ENCODE measurements around the gene TMEM62. TPM values are rescaled to one million over a fixed set of nuclear protein-coding genes. Genes with fewer than 3 reads are reported as not detected.
"Not testable (repeated sequence)": the region's sequence is repeated elsewhere in the genome, so short reads cannot be mapped to it uniquely, and the experiment has no call there.

The TMEM62 gene
- polyA plus RNA-seq, 1 donor from 2014 or later: 18.0 TPM

- Mint-ChIP-seq H3K4me3 (no peak overlapping the region), H3K9me3 (peaks cover 0 to 7% (median 2%) of the 10 kb centered on the region in 3 donors), H3K27me3 (peaks cover 6% of the 10 kb centered on the region), H3K4me1 (no peaks in the 10 kb centered on the region), H3K36me3 (peaks cover 2% of the 10 kb centered on the region), H3K27ac (no peak overlapping the region)
These were observed 82.6 kb downstream of the TMEM62 start for GRCh38 chr15:43215961-43216360.

- Mint-ChIP-seq H3K27ac (no peak overlapping the region), H3K36me3 (peaks cover 2% of the 10 kb centered on the region), H3K9me3 (peaks cover 0 to 7% (median 2%) of the 10 kb centered on the region in 3 donors), H3K27me3 (peaks cover 6% of the 10 kb centered on the region), H3K4me3 (no peak overlapping the region), H3K4me1 (no peaks in the 10 kb centered on the region)
These were observed 85.7 kb downstream of the TMEM62 start for GRCh38 chr15:43218908-43219706.

GRCh38 chr15:43219929-43220928 lies 86.8 kb downstream of the TMEM62 start:
- Mint-ChIP-seq H3K36me3 (peaks cover 2% of the 10 kb centered on the region), H3K4me1 (no peaks in the 10 kb centered on the region), H3K9me3 (peaks cover 0 to 7% (median 2%) of the 10 kb centered on the region in 3 donors), H3K27me3 (peaks cover 6% of the 10 kb centered on the region), H3K27ac (no peak overlapping the region), H3K4me3 (no peak overlapping the region)

GRCh38 chr15:43220991-43221403 lies 87.6 kb downstream of the TMEM62 start, which contains the start of gene EPB42:
Gene EPB42 (minus strand): TSS chr15:43221018. CDS start chr15:43220825, 193 bp downstream.
- peaks cover 1 to 6% (median 5%) of the 10 kb centered on the region in 3 donors for H3K4me1 Mint-ChIP-seq
- H3K27ac Mint-ChIP-seq: no peak within 1 kb of the TSS
- peaks cover 2% of the 10 kb centered on the region for H3K36me3 Mint-ChIP-seq
- H3K27me3 Mint-ChIP-seq: peaks cover 9% of the 10 kb centered on the region
- H3K9me3 Mint-ChIP-seq: peaks cover 0 to 7% (median 2%) of the 10 kb centered on the region in 3 donors
- H3K4me3 Mint-ChIP-seq: no peak within 1 kb of the TSS

- Mint-ChIP-seq H3K4me3 (no peak overlapping the region), H3K4me1 (peaks cover 1 to 7% (median 5%) of the 10 kb centered on the region in 3 donors), H3K27me3 (peaks cover 8% of the 10 kb centered on the region), H3K36me3 (peaks cover 2% of the 10 kb centered on the region), H3K27ac (no peak overlapping the region), H3K9me3 (peaks cover 0 to 7% (median under 1%) of the 10 kb centered on the region in 3 donors)
These were observed 88.0 kb downstream of the TMEM62 start for GRCh38 chr15:43221422-43221821.

GRCh38 chr15:43225201-43225949 lies 92.0 kb downstream of the TMEM62 start:
- Mint-ChIP-seq H3K9me3 (no peaks in the 10 kb centered on the region), H3K4me1 (peaks cover 1 to 7% (median 5%) of the 10 kb centered on the region in 3 donors), H3K36me3 (no peaks in the 10 kb centered on the region), H3K27ac (no peak overlapping the region), H3K27me3 (peaks cover 3% of the 10 kb centered on the region), H3K4me3 (no peak overlapping the region)

- H3K9me3 Mint-ChIP-seq, H3K4me1 Mint-ChIP-seq, H3K4me3 Mint-ChIP-seq, H3K27ac Mint-ChIP-seq, H3K36me3 Mint-ChIP-seq, H3K27me3 Mint-ChIP-seq: not testable (repeated sequence)
These were observed 92.5 kb downstream of the TMEM62 start for GRCh38 chr15:43225950-43226255.

- no peaks in the 10 kb centered on the region for H3K36me3 Mint-ChIP-seq
- H3K4me3 Mint-ChIP-seq: no peak overlapping the region
- peaks cover 1 to 7% (median 5%) of the 10 kb centered on the region in 3 donors for H3K4me1 Mint-ChIP-seq
- H3K27me3 Mint-ChIP-seq: peaks cover 3% of the 10 kb centered on the region
- no peaks in the 10 kb centered on the region for H3K9me3 Mint-ChIP-seq
- no peak overlapping the region for H3K27ac Mint-ChIP-seq
These were observed 93.3 kb downstream of the TMEM62 start for GRCh38 chr15:43226436-43227305.

- H3K4me1 Mint-ChIP-seq: peaks cover 1 to 7% (median 5%) of the 10 kb centered on the region in 3 donors
- no peaks in the 10 kb centered on the region for H3K9me3 Mint-ChIP-seq
- H3K36me3 Mint-ChIP-seq: no peaks in the 10 kb centered on the region
- no peak overlapping the region for H3K27ac Mint-ChIP-seq
- no peak overlapping the region for H3K4me3 Mint-ChIP-seq
- peaks cover 3% of the 10 kb centered on the region for H3K27me3 Mint-ChIP-seq
These were observed 96.6 kb downstream of the TMEM62 start for GRCh38 chr15:43229977-43230376.

GRCh38 chr15:43230640-43231115 lies 97.3 kb downstream of the TMEM62 start:
- Mint-ChIP-seq H3K27ac (no peak overlapping the region), H3K9me3 (no peaks in the 10 kb centered on the region), H3K4me3 (no peak overlapping the region), H3K27me3 (no peaks in the 10 kb centered on the region), H3K4me1 (peaks cover 0 to 3% (median under 1%) of the 10 kb centered on the region in 3 donors), H3K36me3 (no peaks in the 10 kb centered on the region)

- Mint-ChIP-seq H3K36me3 (no peaks in the 10 kb centered on the region), H3K9me3 (no peaks in the 10 kb centered on the region), H3K27me3 (no peaks in the 10 kb centered on the region), H3K4me3 (no peak overlapping the region), H3K4me1 (peaks cover 3 to 6% (median 5%) of the 10 kb centered on the region in 3 donors), H3K27ac (no peak overlapping the region)
These were observed 99.0 kb downstream of the TMEM62 start for GRCh38 chr15:43232289-43232874.

Data from IgD-negative memory B cell (primary cell).